SJSA1 (cell line): ENCODE measurements around the gene RABGAP1L. TPM values are rescaled to one million over a fixed set of nuclear protein-coding genes. Genes with fewer than 3 reads are reported as not detected.
"Not testable (repeated sequence)": the region's sequence is repeated elsewhere in the genome, so short reads cannot be mapped to it uniquely, and the experiment has no call there.

Experiments used
- DNase-seq, 2 experiments: peaks; one replicate each; pipeline ENCODE4 v3.0.0-alpha.2; 2015 to 2020; ENCODE audit warnings: low spot score in 2 of 2, low read depth in 1 of 2
- H3K27ac ChIP-seq: fragments of 250-450 bp; sonication (Bioruptor Pico); 2 replicates; pipeline ENCODE4 v1.5.1; 2020; ENCODE audit warnings: mild to moderate bottlenecking, moderate library complexity
- H3K27me3 ChIP-seq: fragments of 250-450 bp; sonication (Bioruptor Pico); replicated peaks from 2 replicates; pipeline ENCODE4 v1.5.1; 2020; ENCODE audit warnings: mild to moderate bottlenecking, moderate library complexity
- H3K36me3 ChIP-seq: fragments of 250-450 bp; sonication (Bioruptor Pico); 2 replicates; pipeline ENCODE4 v1.5.1; 2020; ENCODE audit warnings: mild to moderate bottlenecking
- H3K4me1 ChIP-seq: fragments of 250-450 bp; sonication (Bioruptor Pico); replicated peaks from 2 replicates; pipeline ENCODE4 v1.6.1; 2021; ENCODE audit warnings: mild to moderate bottlenecking
- H3K4me3 ChIP-seq: fragments of 250-450 bp; sonication (Bioruptor Pico); 2 replicates; pipeline ENCODE4 v1.5.1; 2020; ENCODE audit warnings: mild to moderate bottlenecking
- H3K9me3 ChIP-seq: fragments of 250-450 bp; sonication (Bioruptor Pico); replicated peaks from 2 replicates; pipeline ENCODE4 v1.5.1; 2020; ENCODE audit warnings: mild to moderate bottlenecking
- total RNA-seq: library from RNA; depleted of rRNA; stranded (reverse); fragments of >200 nt; shearing (Covaris generic); gene quantifications from 2 replicates; pipeline ENCODE4 v1.2.3, GENCODE V29; 2014

RABGAP1L gene
- total RNA-seq, 1 experiment from 2014 or later: 24.6 TPM

DNA sequence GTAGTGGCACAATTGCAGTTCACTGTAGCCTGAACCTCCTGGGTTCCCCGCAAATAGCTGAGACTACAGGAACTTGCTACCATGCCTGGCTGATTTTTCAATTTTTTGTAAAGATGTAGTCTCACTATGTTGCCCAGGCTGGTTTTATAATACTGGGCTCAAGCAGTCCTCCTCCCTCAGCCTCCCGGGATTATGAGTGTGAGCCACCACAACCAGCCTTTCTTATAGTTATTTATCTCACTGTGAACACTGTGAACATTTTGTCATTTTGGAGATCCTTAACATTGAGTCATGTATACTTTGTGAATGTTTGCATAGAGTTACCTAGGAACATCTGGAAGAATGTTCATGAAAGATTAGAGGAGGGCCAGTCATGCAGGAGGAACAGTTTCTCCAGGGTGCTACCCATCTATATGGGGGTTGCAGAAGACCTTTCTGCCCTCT is 713.3 kb downstream of the RABGAP1L start:
- H3K27me3 ChIP-seq: no peaks in the 10 kb centered on the region
- no peak overlapping the region for H3K4me3 ChIP-seq
- H3K27ac ChIP-seq: no peak overlapping the region
- no peaks in the 10 kb centered on the region for H3K4me1 ChIP-seq
- H3K36me3 ChIP-seq: no peaks in the 10 kb centered on the region
- no peaks in the 10 kb centered on the region for H3K9me3 ChIP-seq
- DNase-seq: no peak

DNA sequence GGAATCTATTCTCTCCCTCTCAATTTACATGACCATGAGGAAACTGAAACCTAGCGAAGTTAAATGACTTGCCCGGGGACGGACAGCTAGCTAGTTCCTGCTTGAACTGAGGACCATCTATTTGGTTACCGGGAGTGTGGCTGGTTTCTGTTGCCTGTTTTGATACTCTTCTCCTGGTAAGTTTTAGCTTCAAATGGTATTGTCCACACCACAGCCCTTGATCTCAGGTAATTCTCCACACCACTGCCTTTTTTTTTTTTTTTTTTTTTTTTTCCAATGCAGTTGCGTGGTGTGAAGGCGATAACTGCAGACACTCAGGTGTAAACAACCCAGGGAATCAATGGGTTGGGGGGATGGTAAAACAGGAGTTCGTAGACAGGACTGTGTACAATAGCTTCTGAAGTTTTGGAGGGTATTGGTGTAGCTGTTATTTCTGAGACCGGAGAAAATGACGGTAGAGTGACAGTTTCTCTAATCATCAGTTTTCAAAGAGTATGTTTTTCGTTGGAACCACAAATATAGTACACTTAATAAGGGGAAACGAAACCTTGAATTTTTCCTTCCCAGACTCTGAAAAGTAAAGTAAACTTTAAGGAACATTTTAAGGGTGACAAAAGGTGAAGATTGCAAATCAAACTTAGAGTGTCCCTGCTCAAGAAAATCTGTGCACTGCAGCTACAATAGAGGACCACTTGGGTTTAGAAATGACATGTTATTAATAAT is 715.2 kb downstream of the RABGAP1L start:
- no peaks in the 10 kb centered on the region for H3K36me3 ChIP-seq
- H3K4me1 ChIP-seq: no peaks in the 10 kb centered on the region
- H3K27me3 ChIP-seq: no peaks in the 10 kb centered on the region
- no peak overlapping the region for H3K27ac ChIP-seq
- H3K4me3 ChIP-seq: no peak overlapping the region
- DNase-seq: no peak
- no peaks in the 10 kb centered on the region for H3K9me3 ChIP-seq

DNA sequence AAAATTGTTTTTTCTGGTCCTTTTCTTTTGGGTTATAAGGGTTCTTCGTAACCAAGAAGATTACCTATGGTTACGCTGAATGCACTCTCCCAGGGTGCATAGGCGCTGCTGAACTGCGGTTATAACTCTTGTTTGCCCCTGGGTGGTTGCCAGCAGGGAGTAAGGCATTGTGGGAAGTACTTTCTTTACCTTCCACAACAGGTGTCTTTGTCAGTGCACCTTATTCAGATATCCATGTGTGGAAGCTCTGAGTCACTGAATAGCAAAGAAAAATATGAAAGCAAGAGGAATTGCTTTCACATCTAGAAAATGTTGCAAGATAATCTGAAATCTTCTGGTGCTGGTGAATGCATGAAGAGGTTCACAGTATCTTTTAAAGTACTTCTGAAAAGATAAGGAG is 716.0 kb downstream of the RABGAP1L start:
- H3K27me3 ChIP-seq: no peaks in the 10 kb centered on the region
- no peak overlapping the region for H3K27ac ChIP-seq
- H3K4me3 ChIP-seq: no peak overlapping the region
- no peak for DNase-seq
- no peaks in the 10 kb centered on the region for H3K9me3 ChIP-seq
- no peaks in the 10 kb centered on the region for H3K36me3 ChIP-seq
- H3K4me1 ChIP-seq: no peaks in the 10 kb centered on the region

DNA sequence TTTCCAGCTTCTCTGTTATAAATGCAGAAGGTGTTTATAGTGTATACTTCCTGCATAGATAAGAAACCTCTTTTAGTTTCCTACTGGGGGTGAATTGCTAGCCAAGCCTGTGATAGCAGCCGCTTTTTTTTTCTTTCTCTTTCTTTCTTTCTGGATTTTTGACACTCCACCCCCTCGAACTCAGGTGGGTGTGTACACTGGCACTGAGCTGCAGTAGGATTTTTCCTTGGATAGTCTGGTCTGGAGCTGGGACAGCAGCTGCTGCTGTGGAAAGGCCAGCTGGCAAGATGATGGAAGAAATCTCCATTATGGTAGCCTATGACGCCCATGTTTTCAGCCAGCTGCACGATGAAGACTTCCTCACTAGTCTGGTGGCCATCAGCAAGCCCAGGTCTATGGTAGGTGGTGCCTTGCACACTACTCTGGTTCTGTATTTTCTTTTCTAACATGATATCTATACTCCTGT is 717.9 kb downstream of the RABGAP1L start:
- no peak for DNase-seq
- H3K9me3 ChIP-seq: no peaks in the 10 kb centered on the region
- H3K36me3 ChIP-seq: no peaks in the 10 kb centered on the region
- no peaks in the 10 kb centered on the region for H3K27me3 ChIP-seq
- H3K4me3 ChIP-seq: no peak overlapping the region
- H3K27ac ChIP-seq: no peak overlapping the region
- no peaks in the 10 kb centered on the region for H3K4me1 ChIP-seq

DNA sequence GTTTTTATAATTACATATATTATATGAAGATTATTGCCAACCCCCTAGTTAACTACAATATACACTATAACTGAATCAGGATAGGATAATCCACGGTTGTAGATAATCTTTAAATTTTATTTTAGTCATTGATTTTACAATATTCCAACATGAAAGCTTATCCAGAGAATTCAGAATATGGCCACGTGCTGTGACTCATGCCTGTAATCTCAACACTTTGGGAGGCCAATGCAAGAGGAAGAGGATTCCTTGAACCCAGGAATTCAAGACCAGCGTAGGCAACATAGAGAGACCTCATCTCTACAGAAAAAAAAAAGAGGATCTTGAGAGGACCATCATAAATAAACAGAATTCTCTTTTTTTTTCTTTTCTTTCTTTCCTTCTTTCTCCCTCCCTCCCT is 720.9 kb downstream of the RABGAP1L start:
- Histone ChIP-seq H3K4me1 (no peaks in the 10 kb centered on the region), H3K27ac (no peak overlapping the region), H3K27me3 (no peaks in the 10 kb centered on the region), H3K4me3 (no peak overlapping the region), H3K36me3 (no peaks in the 10 kb centered on the region), H3K9me3 (no peaks in the 10 kb centered on the region)
- DNase-seq: no peak

DNA sequence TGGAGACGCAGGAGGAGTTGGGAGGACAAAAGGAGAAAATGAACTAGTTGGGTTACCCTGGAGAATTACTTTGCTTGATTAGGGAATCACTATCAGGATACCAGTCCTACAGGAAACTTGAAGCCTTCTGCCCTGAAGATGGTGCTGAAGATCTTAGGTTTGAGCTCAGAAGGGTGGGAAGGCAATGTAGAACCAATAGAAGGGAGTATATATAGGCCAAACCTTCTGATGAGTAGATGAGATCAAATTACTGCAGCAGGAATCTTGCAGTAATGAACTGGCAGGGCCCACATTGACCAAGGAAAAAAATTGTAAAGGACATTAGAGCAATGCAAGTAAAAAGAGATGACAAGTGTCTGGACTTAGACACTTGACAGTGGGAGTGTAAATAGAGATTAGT is 724.1 kb downstream of the RABGAP1L start:
- Histone ChIP-seq H3K27me3 (no peaks in the 10 kb centered on the region), H3K27ac (no peak overlapping the region)
- no peak for DNase-seq

DNA sequence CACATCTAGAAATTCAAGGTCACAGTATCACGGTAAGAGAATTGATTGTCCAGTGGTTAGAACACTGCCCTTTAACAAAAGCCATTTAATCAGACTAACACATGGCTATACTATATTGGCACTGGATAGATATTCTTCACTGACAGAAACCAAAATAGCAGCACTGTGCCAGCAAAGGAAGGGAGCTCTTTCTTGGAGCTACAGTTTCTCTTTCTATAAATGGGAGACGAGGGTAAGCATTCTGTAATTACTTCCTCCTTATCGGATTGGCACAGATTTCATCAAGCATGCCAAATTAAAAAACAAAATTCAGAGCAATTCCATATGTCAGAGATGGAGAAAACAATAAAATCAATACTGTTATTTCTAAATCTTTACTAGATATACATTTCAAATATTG is 724.7 kb downstream of the RABGAP1L start:
- Histone ChIP-seq H3K36me3 (no peaks in the 10 kb centered on the region), H3K9me3 (no peaks in the 10 kb centered on the region), H3K27ac (no peak overlapping the region), H3K27me3 (no peaks in the 10 kb centered on the region), H3K4me3 (no peak overlapping the region), H3K4me1 (no peaks in the 10 kb centered on the region)
- DNase-seq: no peak

More for the DNA sequence above, 724.1 kb downstream of the RABGAP1L start:
- Histone ChIP-seq H3K4me1 (no peaks in the 10 kb centered on the region), H3K9me3 (no peaks in the 10 kb centered on the region), H3K4me3 (no peak overlapping the region), H3K36me3 (no peaks in the 10 kb centered on the region)

DNA sequence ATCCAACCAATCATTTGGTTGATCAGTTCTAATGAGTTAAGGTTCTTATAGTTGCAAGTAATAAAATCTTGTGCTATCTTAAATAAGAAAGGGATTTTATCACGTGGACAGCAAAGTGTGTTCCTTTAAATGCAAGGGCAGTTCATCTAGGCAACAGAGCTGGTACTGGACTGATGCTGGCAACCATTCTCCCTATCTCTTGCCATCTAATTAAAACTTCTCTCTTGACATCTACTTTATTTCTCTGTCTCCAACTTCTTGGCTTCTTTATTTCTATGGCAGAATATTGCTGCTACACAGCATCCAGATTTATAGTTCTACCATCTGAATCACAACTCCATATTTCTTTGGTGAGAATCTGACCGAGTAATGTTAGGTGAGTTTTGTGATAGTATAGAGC is 725.2 kb downstream of the RABGAP1L start:
- H3K4me1 ChIP-seq: no peaks in the 10 kb centered on the region
- H3K27me3 ChIP-seq: no peaks in the 10 kb centered on the region
- H3K27ac ChIP-seq: no peak overlapping the region
- no peak overlapping the region for H3K4me3 ChIP-seq
- DNase-seq: no peak
- H3K9me3 ChIP-seq: no peaks in the 10 kb centered on the region
- no peaks in the 10 kb centered on the region for H3K36me3 ChIP-seq

DNA sequence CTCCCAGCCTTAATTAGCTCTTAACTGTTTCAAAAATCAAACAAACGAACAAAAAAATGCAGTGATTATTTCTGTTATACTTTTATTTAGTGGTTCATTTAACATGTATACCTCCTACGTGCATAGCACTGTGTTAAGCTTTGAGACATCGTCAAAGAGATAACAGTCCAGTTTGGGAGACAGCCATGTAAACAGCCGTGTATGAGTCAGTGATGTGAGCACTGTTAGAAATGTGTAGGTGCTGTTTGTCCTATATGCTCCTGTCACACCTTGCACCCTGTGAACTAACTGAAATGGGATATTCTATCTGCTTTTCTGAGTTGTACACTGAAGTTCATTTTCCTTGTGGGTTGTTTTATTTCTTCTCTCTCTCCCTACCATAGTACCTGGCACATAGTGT is 730.7 kb downstream of the RABGAP1L start:
- Histone ChIP-seq H3K4me3 (no peak overlapping the region), H3K27ac (no peak overlapping the region)
- DNase-seq: no peak

DNA sequence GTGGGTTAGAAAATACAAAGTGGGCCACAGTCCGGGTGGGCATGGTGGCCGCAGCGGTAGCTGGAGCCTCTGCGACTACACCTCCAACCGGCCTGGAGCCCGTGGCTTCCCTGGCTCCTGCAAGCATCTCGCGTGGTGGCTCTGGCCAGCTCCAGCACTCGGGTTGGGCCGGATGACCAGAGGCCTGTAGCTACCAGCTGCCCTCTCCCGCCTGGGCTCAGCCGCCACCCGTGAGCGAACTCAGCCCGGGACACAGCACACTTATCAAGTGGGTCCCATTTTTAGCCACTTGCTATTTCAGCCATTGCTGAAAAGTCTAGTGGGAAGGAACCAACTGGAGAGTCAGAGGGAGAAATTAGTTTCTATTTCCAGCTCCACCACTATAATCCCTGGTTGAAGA is 732.7 kb downstream of the RABGAP1L start:
- H3K9me3 ChIP-seq: no peaks in the 10 kb centered on the region

More for the DNA sequence above, 730.7 kb downstream of the RABGAP1L start:
- Histone ChIP-seq H3K9me3 (no peaks in the 10 kb centered on the region), H3K36me3 (no peaks in the 10 kb centered on the region), H3K27me3 (no peaks in the 10 kb centered on the region), H3K4me1 (no peaks in the 10 kb centered on the region)

DNA sequence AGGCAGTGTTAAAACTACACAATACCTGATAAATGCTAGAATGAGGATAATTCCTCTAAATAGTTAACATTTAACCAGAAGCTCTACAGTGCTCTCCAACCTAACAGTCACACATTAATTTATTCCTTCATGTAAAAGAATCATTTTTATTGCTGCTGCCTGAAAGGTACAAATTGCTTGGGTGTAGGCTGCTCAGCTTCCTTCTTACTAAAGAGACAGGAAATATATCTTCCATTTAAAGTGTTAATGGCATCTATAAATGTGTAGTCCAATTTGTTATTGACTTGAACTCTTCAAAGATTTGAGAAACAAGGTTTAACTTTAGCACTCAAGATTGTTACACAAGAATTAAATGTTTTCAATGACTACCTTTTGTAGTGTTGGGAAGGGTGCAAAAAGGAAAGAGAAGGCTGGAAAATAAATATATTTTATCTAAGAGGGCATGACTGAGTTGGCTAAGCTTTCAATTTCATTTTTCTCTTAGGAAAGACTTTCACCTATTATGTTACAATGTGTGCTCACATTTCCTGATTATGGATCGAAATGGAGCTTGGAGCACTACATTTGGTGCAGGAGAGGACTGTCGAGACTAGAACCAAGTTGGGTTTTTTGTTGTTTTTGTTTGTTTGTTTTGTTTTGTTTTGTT is 734.9 kb downstream of the RABGAP1L start:
- Histone ChIP-seq H3K4me3 (no peak overlapping the region), H3K9me3 (no peaks in the 10 kb centered on the region), H3K27me3 (no peaks in the 10 kb centered on the region), H3K4me1 (no peaks in the 10 kb centered on the region), H3K27ac (no peak overlapping the region), H3K36me3 (no peaks in the 10 kb centered on the region)
- DNase-seq: no peak

More for the DNA sequence above, 732.7 kb downstream of the RABGAP1L start:
- Histone ChIP-seq H3K36me3 (no peaks in the 10 kb centered on the region), H3K4me1 (no peaks in the 10 kb centered on the region), H3K4me3 (no peak overlapping the region), H3K27me3 (no peaks in the 10 kb centered on the region), H3K27ac (no peak overlapping the region)
- no peak for DNase-seq

DNA sequence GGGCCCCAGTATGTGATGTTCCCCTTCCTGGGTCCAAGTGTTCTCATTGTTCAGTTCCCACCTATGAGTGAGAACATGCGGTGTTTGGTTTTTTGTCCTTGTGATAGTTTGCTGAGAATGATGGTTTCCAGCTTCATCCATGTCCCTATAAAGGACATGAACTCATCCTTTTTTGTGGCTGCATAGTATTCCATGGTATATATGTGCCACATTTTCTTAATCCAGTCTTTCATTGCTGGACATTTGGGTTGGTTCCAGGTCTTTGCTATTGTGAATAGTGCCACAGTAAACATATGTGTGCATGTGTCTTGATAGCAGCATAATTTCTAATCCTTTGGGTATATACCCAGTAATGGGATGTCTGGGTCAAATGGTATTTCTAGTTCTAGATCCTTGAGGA is 736.3 kb downstream of the RABGAP1L start:
- not testable (repeated sequence) for H3K9me3 ChIP-seq, H3K27ac ChIP-seq, H3K36me3 ChIP-seq, H3K27me3 ChIP-seq, H3K4me1 ChIP-seq, H3K4me3 ChIP-seq, DNase-seq

DNA sequence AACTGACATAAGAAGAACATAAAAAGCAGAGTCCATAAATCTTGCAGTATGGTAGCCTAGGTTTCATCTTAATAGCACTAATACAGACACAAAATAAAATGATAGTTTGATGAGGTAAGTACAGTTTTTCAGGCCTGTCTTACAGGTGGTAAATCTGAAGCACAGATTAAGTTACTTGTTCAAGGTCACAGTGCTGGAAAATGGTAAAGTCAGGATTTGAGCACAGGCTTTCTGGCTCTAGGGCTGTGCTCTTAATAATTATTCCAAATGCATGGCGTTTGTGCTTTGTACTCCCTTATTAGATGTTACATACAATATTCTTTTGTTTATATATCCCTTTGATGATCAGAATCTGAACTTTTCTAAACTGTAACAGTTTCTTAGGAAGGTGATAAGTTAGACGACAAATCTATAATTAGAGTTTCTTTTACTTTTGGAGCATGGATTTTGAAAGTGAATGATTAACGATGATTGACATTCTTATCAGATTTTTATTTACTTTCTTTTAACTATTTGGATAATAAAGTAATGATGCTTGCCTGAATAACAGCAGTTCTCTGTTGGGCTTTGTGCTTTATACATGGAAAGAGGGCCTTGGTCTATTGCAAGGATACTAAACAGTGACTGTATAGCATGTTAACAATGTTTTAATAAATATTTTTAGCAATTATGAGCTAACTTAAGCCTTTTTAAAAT is 738.9 kb downstream of the RABGAP1L start:
- H3K27ac ChIP-seq: no peak overlapping the region
- no peaks in the 10 kb centered on the region for H3K36me3 ChIP-seq
- DNase-seq: no peak
- no peaks in the 10 kb centered on the region for H3K27me3 ChIP-seq
- 0 out of 2 replicates have a peak, but pooled peaks cover 5% of the 10 kb centered on the region for H3K9me3 ChIP-seq
- H3K4me3 ChIP-seq: no peak overlapping the region
- H3K4me1 ChIP-seq: no peaks in the 10 kb centered on the region

DNA sequence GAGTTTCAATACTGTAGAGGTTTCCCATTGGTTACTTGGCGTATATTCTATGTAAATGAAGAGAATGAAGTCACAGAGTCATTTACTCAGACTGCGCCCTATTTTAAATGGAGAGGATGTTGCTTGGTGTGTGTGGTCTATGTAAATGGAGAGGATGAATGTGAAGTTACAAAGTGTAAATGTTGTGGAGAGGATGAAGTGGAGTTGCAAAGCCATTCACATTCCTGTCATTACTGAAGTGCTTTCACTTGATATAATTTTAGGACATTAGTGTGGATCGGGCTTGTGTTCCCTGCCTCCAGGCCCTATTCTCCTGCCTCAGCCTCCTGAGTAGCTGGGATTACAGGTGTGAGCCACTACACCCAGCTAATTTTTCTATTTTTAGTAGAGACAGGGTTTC is 741.0 kb downstream of the RABGAP1L start:
- no peak overlapping the region for H3K27ac ChIP-seq
- H3K9me3 ChIP-seq: 0 out of 2 replicates have a peak, but pooled peaks cover 5% of the 10 kb centered on the region
- H3K36me3 ChIP-seq: no peaks in the 10 kb centered on the region
- H3K4me1 ChIP-seq: no peaks in the 10 kb centered on the region
- no peak overlapping the region for H3K4me3 ChIP-seq
- no peak for DNase-seq
- H3K27me3 ChIP-seq: no peaks in the 10 kb centered on the region
